GM13976 (cell line): ENCODE results near the gene KCNMA1.

ENCODE experiments used
- DNase-seq: peaks from one replicate; pipeline ENCODE4 v3.0.0; 2012; ENCODE audit warnings: low spot score
- CTCF ChIP-seq: IDR thresholded peaks from 2 replicates; pipeline ENCODE4 v1.5.1; 2012; ENCODE audit warnings: borderline replicate concordance, mild to moderate bottlenecking; ENCODE audit not compliant: insufficient read depth; ENCODE audit errors: extremely low read depth, missing control alignments, control extremely low read depth
- in situ Hi-C: fragments of 300-500 bp; cut with MboI; formaldehyde crosslinking; loops from one replicate; pipeline ENCODE4 v1.12.0; 2022; ENCODE audit warnings: low sequenced_read_pairs, mixed read lengths, inconsistent platforms; ENCODE audit not compliant: unreplicated experiment

The KCNMA1 gene

GRCh38 chr10:77284797-77285196 lies 352.8 kb downstream of the KCNMA1 start:
- DNase-seq: no peak
- no peak for TF ChIP-seq CTCF
- in situ Hi-C loops: no loop called here

- no peak for DNase-seq
- in situ Hi-C loops: no loop called here
- TF ChIP-seq CTCF: no peak
Measured at GRCh38 chr10:77283326-77283725, 354.3 kb downstream of the KCNMA1 start.

DNA sequence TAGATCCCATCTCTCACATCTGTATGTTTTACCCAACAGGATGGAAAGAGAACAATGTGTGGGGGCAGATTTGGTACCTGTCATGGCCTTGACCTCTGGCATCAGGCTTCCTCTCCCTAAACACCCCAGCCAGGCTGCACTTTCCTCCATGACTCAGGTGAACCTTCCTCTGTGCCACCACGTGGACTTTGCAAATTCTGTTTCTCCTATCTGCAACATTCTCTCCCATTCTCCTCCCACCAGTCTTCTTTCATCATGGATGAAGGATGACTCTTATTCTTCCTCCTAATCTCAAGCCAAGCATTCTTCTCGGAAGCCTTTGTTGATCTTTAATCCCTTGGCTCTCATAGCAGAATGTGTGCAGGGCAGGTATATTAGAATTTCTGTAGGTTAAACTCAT lies 355.4 kb downstream of the KCNMA1 start:
- in situ Hi-C loops: no loop called here
- no peak for DNase-seq
- TF ChIP-seq CTCF: no peak

DNA sequence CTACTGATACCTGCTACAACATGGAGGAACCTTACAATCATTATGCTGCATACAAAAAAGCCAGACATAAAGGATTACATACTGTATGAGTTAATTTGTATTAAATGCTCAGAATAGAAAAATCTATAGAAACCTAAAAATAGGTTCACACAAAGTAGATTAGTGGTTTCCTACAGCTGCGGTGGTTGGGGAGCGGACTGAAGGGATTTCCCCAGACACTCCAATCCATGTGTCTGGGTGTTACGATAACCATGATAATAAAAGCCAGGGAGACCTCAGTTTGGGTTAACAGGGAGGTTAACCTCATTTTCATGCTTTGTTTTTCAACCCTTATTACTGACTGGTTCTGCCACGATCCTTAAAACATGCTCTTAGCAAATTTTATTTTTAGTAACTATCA lies 355.9 kb downstream of the KCNMA1 start:
- in situ Hi-C loops: no loop called here
- DNase-seq: no peak
- no peak for TF ChIP-seq CTCF

GRCh38 chr10:77279207-77279606 lies 358.4 kb downstream of the KCNMA1 start:
- TF ChIP-seq CTCF: no peak
- no peak for DNase-seq
- in situ Hi-C loops: no loop called here

GRCh38 chr10:77274046-77274795 lies 363.4 kb downstream of the KCNMA1 start:
- no peak for TF ChIP-seq CTCF
- in situ Hi-C loops: no loop called here
- no peak for DNase-seq

DNA sequence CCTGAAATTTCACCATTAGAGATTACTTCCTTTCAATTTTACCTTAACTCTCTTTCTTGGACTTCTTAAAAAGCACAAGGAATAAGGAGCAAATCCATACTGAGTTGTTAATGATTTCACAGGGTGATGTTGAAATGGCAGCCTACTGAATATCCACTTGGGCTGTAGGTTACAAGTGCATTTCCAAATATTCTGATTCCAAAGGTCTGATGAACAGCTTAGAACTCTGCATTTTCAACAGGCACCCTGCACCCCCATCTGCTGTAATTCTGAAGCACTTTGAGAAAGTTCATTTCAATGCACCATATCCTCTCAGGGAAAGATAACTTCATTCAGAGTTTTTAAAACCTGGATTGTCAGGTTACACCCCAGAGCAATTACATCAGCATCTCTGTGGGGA lies 368.4 kb downstream of the KCNMA1 start:
- no peak for TF ChIP-seq CTCF
- no peak for DNase-seq
- in situ Hi-C loops: no loop called here
